Spleen (tissue), 7 donors: Measurements from ENCODE around the gene KIF16B.

Experiments used
- CTCF ChIP-seq, 11 experiments: fragments of 200-600 bp in 7 of 11; fragments of 450-650 bp in 4 of 11; sonication (generic) in 4 of 11; IDR thresholded peaks in 8 of 11; conservative IDR thresholded peaks in 3 of 11; 1 replicate in 7 of 11; 2 replicates in 4 of 11; pipeline versions ENCODE4 v1.4.0 to v1.8.0; 2016 to 2021; ENCODE audit warnings: antibody characterized with exemption in 11 of 11, inconsistent platforms in 4 of 11, mild to moderate bottlenecking in 1 of 11
- POLR2A ChIP-seq, 3 donors: fragments of 450-650 bp; IDR thresholded peaks; one replicate each; pipeline ENCODE4 v1.5.1; 2017; ENCODE audit warnings: antibody characterized with exemption in 3 of 3, mild to moderate bottlenecking in 1 of 3
- donor health status: DM: no; HTN: no; CAD: no; lungs with moderate emphysema.
- donor health status: DM: no; HTN: no; CAD: no.
- donor health status: DM: no; HTN: no; CAD: no.

GRCh38 chr20:16457514-16457913 lies 115.7 kb downstream of the KIF16B start:
- TF ChIP-seq CTCF (IDR thresholded peaks at IDR 0.05 in 8 of 11, conservative IDR thresholded peaks at IDR 0.05 in 3 of 11) = no peak
- TF ChIP-seq POLR2A (IDR thresholded peaks at IDR 0.05) = no peak
